D721Med (cell line): Measurements from ENCODE around the gene PDE4A.

ENCODE experiments used
- DNase-seq: peaks from one replicate; pipeline ENCODE4 v3.0.0; 2011; ENCODE audit warnings: low spot score; ENCODE audit not compliant: insufficient read length
- FAIRE-seq: peaks from 2 replicates; lab custom pipeline; 2011; peaks lifted over from hg19 to GRCh38; lab: Jason Lieb, UNC
- TF ChIP-seq, protein P1 (sequence below): IDR thresholded peaks from 2 replicates; pipeline ENCODE4 v1.5.1; 2012; ENCODE audit warnings: mild to moderate bottlenecking, control low read depth; ENCODE audit not compliant: insufficient read depth; ENCODE audit errors: missing control alignments

The PDE4A gene

GRCh38 chr19:10514211-10515145 is 94.1 kb downstream of the PDE4A start:
- TF ChIP-seq, protein P1, sequence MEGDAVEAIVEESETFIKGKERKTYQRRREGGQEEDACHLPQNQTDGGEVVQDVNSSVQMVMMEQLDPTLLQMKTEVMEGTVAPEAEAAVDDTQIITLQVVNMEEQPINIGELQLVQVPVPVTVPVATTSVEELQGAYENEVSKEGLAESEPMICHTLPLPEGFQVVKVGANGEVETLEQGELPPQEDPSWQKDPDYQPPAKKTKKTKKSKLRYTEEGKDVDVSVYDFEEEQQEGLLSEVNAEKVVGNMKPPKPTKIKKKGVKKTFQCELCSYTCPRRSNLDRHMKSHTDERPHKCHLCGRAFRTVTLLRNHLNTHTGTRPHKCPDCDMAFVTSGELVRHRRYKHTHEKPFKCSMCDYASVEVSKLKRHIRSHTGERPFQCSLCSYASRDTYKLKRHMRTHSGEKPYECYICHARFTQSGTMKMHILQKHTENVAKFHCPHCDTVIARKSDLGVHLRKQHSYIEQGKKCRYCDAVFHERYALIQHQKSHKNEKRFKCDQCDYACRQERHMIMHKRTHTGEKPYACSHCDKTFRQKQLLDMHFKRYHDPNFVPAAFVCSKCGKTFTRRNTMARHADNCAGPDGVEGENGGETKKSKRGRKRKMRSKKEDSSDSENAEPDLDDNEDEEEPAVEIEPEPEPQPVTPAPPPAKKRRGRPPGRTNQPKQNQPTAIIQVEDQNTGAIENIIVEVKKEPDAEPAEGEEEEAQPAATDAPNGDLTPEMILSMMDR, result no peak
- no peak for DNase-seq
- no peak for FAIRE-seq

DNA sequence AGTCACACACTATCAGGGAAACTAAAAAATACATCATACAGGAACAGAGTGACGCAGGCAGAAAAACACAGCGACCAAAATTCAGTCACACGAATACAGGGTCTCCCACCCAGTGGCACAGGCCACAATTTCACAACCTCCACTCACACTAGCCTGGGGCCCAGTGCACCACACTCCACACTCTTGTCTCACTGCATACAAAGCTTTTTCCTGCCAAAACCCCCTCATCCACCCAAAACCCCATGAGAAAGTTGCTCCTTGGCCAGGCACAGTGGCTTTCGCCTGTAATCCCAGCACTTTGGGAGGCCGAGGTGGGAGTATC is 95.7 kb downstream of the PDE4A start:
- DNase-seq (no peak), FAIRE-seq (no peak)
- TF ChIP-seq, protein P1, result no peak

GRCh38 chr19:10516671-10517286 is 96.4 kb downstream of the PDE4A start:
- FAIRE-seq (no peak), DNase-seq (no peak)
- TF ChIP-seq, protein P1, result no peak

- TF ChIP-seq, protein P1, result no peak
- FAIRE-seq, result no peak
- DNase-seq, result no peak
These were observed 97.0 kb downstream of the PDE4A start, which contains the start of gene S1PR5 for GRCh38 chr19:10517361-10517759. Gene S1PR5 (minus strand): TSS chr19:10517447. CDS start chr19:10515011, 2,436 bp downstream.

DNA sequence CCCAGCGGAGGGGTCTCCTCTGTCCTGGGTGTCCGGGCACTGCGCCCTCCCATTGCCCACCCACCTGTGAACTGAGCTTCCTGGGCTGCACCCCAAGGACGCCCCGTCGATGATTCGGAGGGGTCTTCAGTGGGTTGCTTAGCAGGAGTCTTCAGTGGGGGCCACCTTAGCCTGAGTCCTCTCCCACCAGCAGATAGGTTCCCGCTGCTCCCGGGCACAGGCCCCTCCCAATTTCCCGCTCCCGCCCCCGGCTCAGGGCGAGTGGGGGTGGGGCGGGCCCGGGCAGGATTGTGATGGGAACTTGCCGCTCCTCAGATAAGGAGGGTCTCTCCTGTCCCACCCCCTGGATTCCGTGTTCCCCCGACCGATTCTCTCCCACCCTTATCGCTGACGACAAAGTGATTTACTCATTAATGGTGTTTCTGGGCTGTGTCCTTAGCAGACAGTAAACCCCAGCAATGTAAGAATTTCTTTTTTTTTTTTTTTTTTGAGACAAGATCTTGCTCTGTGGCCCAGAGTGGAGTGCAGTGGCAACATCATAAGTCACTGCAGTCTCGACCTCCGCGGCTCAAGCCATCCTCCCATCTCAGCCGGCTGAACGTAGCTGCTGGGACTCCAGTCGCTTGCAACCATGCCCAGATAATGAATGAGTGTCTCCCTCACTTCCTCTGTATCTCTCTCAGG is 97.6 kb downstream of the PDE4A start:
- DNase-seq, result peak; percentile 55
- FAIRE-seq, result no peak

DNA sequence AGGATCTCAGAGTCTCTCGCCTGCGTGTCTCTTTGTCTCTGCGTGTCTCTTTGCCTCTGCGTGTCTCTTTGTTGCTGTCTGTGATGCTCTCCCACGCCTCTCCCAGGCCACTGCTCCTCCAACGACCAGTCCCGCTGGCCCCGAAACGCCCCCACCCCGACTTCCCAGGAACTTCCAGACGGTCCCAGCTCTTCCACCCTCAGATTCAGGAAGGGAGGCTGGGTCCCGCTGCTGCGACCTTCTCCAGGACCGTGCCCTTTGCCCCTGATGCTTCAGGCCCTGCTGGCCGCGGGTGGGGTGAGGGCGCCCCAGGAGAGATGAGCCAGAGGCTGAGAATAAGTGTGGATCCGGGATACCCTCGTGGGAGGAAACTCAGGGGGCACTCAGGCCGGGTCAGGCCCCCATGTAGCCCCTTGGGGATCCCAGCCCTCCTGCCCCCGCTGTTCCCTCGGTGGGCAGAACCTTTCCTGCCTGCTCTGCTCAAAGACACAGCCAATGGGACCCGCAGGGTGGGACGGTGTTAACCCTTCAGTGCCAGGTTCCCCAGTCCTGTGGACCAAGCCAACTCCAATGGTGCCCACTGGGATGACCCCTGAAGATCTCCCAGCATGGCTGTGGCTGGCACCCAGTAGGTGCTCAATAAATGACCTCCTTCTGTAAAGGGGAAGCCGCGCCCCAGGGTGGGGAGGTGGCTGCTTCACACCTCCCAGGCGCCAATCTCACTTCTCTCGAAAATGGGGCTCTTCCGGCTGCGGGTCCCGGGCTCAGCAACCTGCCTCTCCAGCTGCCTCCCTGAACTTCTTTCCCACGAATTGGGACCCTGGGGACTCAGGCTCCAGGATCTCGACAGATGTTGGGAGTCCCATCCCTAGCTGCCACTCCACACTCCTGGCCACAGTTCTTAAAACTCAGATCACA is 98.4 kb downstream of the PDE4A start:
- DNase-seq, result no peak
- no peak for FAIRE-seq

More for the DNA sequence above, 97.6 kb downstream of the PDE4A start:
- TF ChIP-seq, protein P1, result no peak

More for the DNA sequence above, 98.4 kb downstream of the PDE4A start:
- TF ChIP-seq, protein P1, result no peak
